Measurements from ENCODE around the gene FTO.

Gene FTO

DNA sequence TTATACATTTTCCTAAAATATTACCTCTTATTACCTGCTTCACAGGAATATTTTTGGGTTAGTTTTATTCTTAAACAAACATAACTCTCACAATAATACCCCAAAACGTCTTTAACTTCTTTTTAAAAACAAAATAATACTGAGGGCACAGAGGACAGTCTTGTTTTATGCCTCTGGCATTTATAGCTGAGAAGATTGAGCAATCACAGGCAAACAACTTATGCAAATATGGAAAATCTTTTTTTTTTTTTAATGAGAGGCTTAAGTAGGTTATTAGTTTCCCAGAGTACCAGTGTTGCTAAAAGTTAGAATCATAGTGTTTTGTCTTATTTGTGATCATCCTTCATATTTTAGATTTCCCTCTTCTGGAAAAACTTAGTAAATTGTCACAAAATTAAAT is 195.0 kb downstream of the FTO start:
- Histone ChIP-seq H3K9me3 (ENCODE audit: insufficient read depth, low read length) (no peaks in the 10 kb centered on the region), H3K4me3 (ENCODE audit: insufficient read depth, low read length, poor library complexity, severe bottlenecking) (no peak overlapping the region), H3K27me3 (ENCODE audit: low read length) (no peaks in the 10 kb centered on the region), H3K36me3 (ENCODE audit: low read length) (no peaks in the 10 kb centered on the region), H4K20me1 (ENCODE audit: low read depth, low read length) (no peaks in the 10 kb centered on the region), H3F3A (ENCODE audit: insufficient read depth) (no peaks in the 10 kb centered on the region), H3K9me2 (replicated peaks; ENCODE audit: insufficient read depth, low read length) (no peaks in the 10 kb centered on the region), H2AFZ (ENCODE audit: low read depth, low read length, severe bottlenecking) (no peak overlapping the region), H3K79me2 (ENCODE audit: insufficient read depth, low read length) (no peaks in the 10 kb centered on the region), H3K4me2 (ENCODE audit: low read depth, low read length, poor library complexity, severe bottlenecking) (no peak overlapping the region), H3K27ac (ENCODE audit: low read depth, low read length) (no peak overlapping the region), H3K9ac (ENCODE audit: low read length) (no peak overlapping the region)
- TF ChIP-seq CTCF (IDR thresholded peaks at IDR 0.05; ENCODE audit: insufficient read depth, low read length, poor library complexity, severe bottlenecking): no peak
- no peak for TF ChIP-seq EZH2phosphoT487 (conservative IDR thresholded peaks at IDR 0.05; ENCODE audit: low read length)

DNA sequence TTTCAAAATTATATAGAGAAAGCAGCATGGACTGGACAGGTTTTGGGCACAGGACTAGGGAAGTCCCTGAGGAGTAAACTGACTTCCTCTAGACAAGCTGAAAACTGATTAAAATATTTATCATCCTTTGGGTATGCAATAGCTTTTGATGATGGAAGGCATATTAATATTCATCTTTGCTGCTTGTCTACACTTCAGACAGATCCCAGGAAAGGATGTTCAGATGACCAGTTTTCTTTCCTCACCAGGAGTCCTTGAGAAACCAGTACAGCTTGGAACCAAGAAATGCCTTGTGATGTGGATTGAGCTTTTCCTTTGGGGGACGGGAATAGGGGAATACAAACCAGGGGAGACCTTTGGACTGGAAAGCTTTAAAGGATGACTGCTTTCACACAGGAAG is 195.5 kb downstream of the FTO start:
- Histone ChIP-seq H3K27ac (ENCODE audit: low read depth, low read length) (no peak overlapping the region), H3K9me2 (replicated peaks; ENCODE audit: insufficient read depth, low read length) (no peaks in the 10 kb centered on the region), H3K79me2 (ENCODE audit: insufficient read depth, low read length) (no peaks in the 10 kb centered on the region), H3K4me3 (ENCODE audit: insufficient read depth, low read length, poor library complexity, severe bottlenecking) (no peak overlapping the region), H3F3A (ENCODE audit: insufficient read depth) (no peaks in the 10 kb centered on the region), H2AFZ (ENCODE audit: low read depth, low read length, severe bottlenecking) (no peak overlapping the region), H3K4me2 (ENCODE audit: low read depth, low read length, poor library complexity, severe bottlenecking) (no peak overlapping the region), H3K27me3 (ENCODE audit: low read length) (no peaks in the 10 kb centered on the region), H4K20me1 (ENCODE audit: low read depth, low read length) (no peaks in the 10 kb centered on the region), H3K9ac (ENCODE audit: low read length) (no peak overlapping the region), H3K9me3 (ENCODE audit: insufficient read depth, low read length) (no peaks in the 10 kb centered on the region), H3K36me3 (ENCODE audit: low read length) (no peaks in the 10 kb centered on the region)
- no peak for TF ChIP-seq CTCF (IDR thresholded peaks at IDR 0.05; ENCODE audit: insufficient read depth, low read length, poor library complexity, severe bottlenecking)
- TF ChIP-seq EZH2phosphoT487 (conservative IDR thresholded peaks at IDR 0.05; ENCODE audit: low read length): no peak

GRCh38 chr16:53900667-53901066 is 196.7 kb downstream of the FTO start:
- H3K9me3 ChIP-seq (ENCODE audit: insufficient read depth, low read length): no peaks in the 10 kb centered on the region
- H3K9ac ChIP-seq (ENCODE audit: low read length): no peak overlapping the region
- H4K20me1 ChIP-seq (ENCODE audit: low read depth, low read length): no peaks in the 10 kb centered on the region
- H2AFZ ChIP-seq (ENCODE audit: low read depth, low read length, severe bottlenecking): no peak overlapping the region
- no peak overlapping the region for H3K4me2 ChIP-seq (ENCODE audit: low read depth, low read length, poor library complexity, severe bottlenecking)
- no peak overlapping the region for H3K27ac ChIP-seq (ENCODE audit: low read depth, low read length)
- no peaks in the 10 kb centered on the region for H3K36me3 ChIP-seq (ENCODE audit: low read length)
- H3K4me3 ChIP-seq (ENCODE audit: insufficient read depth, low read length, poor library complexity, severe bottlenecking): no peak overlapping the region
- no peaks in the 10 kb centered on the region for H3K9me2 ChIP-seq (replicated peaks; ENCODE audit: insufficient read depth, low read length)
- no peaks in the 10 kb centered on the region for H3K79me2 ChIP-seq (ENCODE audit: insufficient read depth, low read length)
- no peaks in the 10 kb centered on the region for H3F3A ChIP-seq (ENCODE audit: insufficient read depth)
- TF ChIP-seq EZH2phosphoT487 (conservative IDR thresholded peaks at IDR 0.05; ENCODE audit: low read length) (no peak), CTCF (IDR thresholded peaks at IDR 0.05; ENCODE audit: insufficient read depth, low read length, poor library complexity, severe bottlenecking) (no peak)
- no peaks in the 10 kb centered on the region for H3K27me3 ChIP-seq (ENCODE audit: low read length)

DNA sequence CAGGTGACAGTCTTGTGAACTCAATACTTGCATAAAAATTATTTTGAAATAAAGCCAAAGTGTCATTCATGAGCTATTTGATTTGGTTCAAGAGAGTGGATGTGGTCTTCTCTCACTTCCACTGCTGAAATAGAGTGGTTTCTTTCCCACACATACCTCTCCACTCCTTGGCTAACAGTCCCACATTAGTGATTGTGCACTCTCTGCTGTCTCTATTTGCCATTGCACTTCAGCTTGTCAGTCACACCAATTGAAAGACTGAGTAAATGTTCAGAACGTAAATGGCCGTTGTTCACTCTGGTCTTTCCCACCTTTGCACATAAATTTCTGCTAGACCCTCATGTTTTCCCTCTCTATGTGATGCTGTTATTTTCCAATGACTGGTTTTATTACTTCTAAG is 197.5 kb downstream of the FTO start:
- Histone ChIP-seq H3K27ac (ENCODE audit: low read depth, low read length) (no peak overlapping the region), H2AFZ (ENCODE audit: low read depth, low read length, severe bottlenecking) (no peak overlapping the region), H3K9me3 (ENCODE audit: insufficient read depth, low read length) (no peaks in the 10 kb centered on the region), H3K36me3 (ENCODE audit: low read length) (no peaks in the 10 kb centered on the region), H3K4me3 (ENCODE audit: insufficient read depth, low read length, poor library complexity, severe bottlenecking) (no peak overlapping the region), H3F3A (ENCODE audit: insufficient read depth) (no peaks in the 10 kb centered on the region), H4K20me1 (ENCODE audit: low read depth, low read length) (no peaks in the 10 kb centered on the region), H3K4me2 (ENCODE audit: low read depth, low read length, poor library complexity, severe bottlenecking) (no peak overlapping the region), H3K27me3 (ENCODE audit: low read length) (no peaks in the 10 kb centered on the region), H3K79me2 (ENCODE audit: insufficient read depth, low read length) (no peaks in the 10 kb centered on the region), H3K9me2 (replicated peaks; ENCODE audit: insufficient read depth, low read length) (no peaks in the 10 kb centered on the region), H3K9ac (ENCODE audit: low read length) (no peak overlapping the region)
- TF ChIP-seq EZH2phosphoT487 (conservative IDR thresholded peaks at IDR 0.05; ENCODE audit: low read length) (no peak), CTCF (IDR thresholded peaks at IDR 0.05; ENCODE audit: insufficient read depth, low read length, poor library complexity, severe bottlenecking) (no peak)
